Endometrial microvascular endothelial cells (primary cell): Measurements from ENCODE around the gene MYL12B. TPM values are rescaled to one million over a fixed set of nuclear protein-coding genes. Genes with fewer than 3 reads are reported as not detected.
"Not testable (repeated sequence)": the region's sequence is repeated elsewhere in the genome, so short reads cannot be mapped to it uniquely, and the experiment has no call there.

ENCODE experiments used
- in situ Hi-C: cut with HindIII; loops from 2 replicates; pipeline ENCODE4 v1.10.0; 2017; ENCODE audit warnings: low sequenced_read_pairs, low pct_unique_long_range_greater_than_20kb; ENCODE audit errors: inconsistent ontology term
- total RNA-seq: library from RNA; depleted of rRNA; stranded (reverse); fragments of >200 nt; gene quantifications from one replicate; pipeline ENCODE4 v1.2.3, GENCODE V29; 2015; ENCODE audit errors: inconsistent ontology term

MYL12B gene
- total RNA-seq, result 666 TPM

- in situ Hi-C loops, result loop anchor here (10.0 to 25.0 kb wide), 2 partner anchors 201 to 403 kb away; partner anchors contain the start of gene TGIF1
Measured at GRCh38 chr18:3261373-3262233, at the start of gene MYL12B. MYL12B (plus strand) TSS chr18:3262133; CDS start chr18:3272899, 10,766 bp downstream.

DNA sequence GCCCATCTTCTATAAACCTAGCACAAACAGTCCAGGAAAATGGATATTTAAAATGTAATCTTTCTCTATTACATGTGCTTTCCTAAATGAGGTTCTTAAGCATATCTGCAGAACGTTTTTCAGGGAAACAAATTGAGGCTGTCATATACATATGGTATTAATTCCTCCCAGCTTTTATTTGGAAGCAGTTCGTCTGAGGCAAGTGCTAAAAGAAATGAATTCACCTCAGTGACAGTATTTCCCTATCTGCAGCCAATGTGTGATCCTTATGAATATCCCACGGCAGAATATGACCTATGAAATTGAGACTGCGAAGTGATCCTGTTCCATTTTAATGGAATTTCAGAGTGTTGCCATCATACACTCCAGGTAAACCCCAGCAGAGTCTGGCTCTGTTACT lies 49.3 kb upstream of the MYL12B start:
- in situ Hi-C loops, result no loop called here

GRCh38 chr18:3213300-3214059 lies 48.5 kb upstream of the MYL12B start:
- in situ Hi-C loops, result no loop called here

DNA sequence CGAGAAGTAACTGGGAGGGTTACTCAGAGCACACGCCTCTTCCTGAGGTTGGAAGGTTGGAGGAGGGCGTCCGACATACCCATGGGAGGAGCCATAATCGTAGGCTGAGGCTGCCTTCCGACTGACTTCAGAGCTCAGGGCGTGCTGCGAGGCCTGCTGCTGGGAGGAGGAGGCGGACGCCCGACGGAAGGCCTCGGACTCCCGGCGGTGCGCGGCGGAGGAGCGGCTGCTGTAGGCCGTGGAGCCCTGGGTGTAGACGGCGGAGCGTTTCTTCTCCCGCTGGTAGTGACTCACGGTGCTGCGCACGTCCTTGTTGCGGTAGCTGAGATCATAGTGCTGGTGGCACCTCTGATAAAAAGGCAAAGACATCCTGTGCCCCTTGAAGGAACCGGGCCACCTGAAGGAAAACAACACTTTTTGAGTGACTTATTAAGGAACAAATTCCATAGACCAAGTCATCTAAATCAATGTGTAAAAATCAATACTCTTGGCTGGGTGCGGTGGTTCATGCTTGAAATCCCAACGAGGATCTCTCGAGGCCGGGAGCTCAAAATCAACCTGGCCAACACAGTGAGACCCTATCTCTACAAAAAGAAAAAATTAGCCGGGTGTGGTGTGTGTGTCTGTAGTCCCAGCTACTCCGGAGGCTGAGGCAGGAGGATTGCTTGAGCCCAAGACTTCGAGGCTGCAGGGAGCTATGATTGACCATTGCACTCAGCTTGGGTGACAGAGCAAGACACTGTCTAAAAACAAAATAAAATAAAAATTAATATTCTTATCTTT lies 46.9 kb upstream of the MYL12B start:
- in situ Hi-C loops, result no loop called here

DNA sequence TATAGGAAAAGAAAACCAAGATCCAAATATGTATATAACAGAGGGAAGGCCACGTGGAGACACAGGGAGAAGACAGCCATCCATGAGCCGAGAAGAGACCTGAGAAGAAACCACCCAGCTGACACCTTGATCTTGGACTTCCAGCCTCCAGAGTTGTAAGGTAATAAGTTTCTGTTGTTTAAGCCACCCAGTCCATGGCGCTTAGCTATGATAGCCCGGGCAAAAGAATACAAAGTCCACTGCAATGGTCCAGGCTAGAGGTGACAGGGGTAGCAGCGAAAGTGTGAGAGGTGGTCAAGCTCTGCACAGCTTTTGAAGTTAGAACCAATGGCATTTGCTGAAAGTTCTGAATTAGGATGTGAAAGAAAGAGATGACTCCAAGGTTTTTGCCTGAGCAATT lies 44.9 kb upstream of the MYL12B start:
- in situ Hi-C loops, result no loop called here

DNA sequence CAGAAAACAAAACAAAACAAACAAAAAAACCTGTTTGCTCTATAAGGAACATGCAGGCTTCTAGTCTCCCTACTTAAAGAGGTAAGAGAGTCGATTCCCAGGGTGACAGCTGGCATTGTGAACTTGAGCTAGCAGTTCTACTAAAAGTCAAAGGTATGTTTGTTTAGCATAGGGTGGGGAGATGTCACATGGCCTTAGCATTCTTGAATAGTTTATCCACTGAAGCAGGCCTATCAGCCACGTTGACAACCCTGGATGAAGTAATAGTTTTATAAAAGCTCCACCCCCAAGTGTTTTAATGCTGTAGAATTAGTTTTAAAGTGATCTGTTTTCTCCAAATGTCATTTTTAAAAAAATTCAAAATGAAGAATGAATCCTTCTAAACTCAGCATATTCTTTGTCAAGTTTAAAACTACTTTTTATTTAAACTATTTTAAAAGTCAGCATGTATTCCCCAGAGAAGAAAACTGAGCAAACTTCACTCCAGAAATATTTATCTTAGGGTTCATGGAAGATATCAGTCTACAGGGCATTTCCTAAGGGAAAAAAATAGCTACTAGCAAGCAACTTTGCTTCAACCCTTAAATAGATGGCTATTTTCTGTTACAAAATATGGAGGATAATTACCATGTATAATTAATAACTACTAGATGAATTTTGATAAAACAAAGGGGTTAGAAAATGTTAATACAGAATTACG lies 43.8 kb upstream of the MYL12B start:
- in situ Hi-C loops, result no loop called here

DNA sequence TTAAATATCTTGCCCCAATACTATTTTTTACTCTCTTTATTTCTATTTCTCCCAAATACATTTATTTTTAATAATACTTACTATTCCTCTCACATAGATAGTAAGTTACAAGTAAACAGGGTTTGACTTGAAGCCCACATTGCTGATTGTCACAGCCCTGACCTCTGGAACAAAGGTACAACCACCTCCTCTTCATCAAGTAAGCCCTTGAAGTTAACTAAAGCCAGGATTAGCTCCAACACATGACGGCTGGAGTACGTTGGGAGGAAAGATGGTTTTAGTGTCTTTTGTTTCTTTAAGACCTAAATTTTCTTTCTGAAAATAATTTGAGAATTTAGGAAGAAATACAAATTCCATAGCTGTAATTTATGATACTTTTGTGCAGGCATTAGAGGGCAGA lies 43.1 kb upstream of the MYL12B start:
- in situ Hi-C loops, result no loop called here

DNA sequence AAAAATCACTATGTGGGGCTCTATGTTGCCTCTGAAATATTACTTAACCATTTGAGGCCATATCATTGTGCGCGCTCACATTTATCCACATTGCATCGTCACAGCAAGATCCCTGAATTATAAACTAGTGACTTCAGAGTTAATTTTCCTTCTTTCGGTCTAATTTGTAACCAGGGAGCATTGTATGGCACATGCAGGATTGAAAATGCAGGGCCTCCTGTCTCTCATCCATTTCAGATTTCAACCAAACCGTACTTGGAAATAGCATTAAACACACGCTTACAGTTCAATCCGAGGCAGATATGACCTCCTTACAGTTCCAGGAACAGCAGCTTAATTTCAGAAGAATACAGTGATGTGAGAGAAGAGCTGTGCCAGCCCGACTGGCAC lies 42.7 kb upstream of the MYL12B start:
- in situ Hi-C loops, result no loop called here

DNA sequence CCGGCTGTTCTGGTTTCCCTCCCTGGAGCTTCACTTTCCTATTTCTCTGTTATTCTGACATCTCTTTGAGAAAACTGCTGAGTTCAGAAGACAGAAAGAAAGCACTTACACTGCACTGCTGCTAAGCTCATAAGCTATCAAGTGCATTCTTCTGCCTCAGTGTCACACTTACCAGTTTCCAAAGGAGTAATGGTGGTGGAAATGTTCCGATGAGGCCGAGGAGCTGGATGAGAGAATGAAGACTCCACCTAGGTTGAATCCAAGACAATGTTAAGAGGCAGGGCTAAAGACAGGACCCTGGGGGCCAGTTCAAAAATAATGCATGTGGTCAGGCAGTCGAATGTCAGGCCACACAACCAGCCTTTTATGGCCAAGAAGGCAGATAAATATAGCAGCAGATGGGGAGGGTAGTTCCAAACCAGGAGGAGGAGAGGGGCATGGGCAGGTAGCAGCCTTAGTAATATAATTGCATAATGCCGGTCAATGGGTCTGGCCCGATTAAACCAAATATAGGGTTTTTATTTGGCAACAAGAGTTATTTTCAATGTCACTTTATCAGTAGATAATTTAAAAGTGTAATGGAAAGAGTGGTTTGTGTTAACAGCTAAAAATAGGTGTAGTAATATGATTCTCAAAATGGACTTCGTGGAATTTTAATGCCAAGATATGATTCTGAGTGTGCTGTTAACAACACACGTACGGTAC lies 42.1 kb upstream of the MYL12B start, which contains the start of gene MYOM1:
TSS of gene MYOM1 (minus strand) at position 338 of the 705 bp plus-strand sequence. CDS start 4,745 bp downstream, outside the sequence.
- in situ Hi-C loops, result no loop called here

GRCh38 chr18:3220868-3221267 lies 41.1 kb upstream of the MYL12B start:
- in situ Hi-C loops, result not testable (repeated sequence)

- in situ Hi-C loops, result no loop called here
Measured at GRCh38 chr18:3221496-3221895, 40.4 kb upstream of the MYL12B start.

DNA sequence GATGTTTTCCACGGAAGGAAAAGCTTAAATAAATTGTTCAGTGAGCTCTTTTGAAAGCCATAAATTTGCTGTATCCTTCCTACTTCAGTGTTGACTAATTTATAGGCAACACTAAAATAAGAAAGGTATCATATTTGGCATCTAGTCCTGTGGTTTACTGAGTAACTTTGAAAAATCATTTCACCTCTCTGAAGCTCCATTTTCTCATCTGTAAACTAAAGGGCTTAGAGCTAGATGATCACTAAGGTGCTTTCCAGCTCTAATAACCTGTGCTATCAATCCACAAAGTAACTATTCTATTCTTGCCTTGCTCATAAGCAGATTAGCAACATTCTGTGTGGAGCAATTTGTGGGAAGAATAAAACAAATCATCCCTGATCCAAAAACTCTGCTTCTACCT lies 38.6 kb upstream of the MYL12B start:
- in situ Hi-C loops, result no loop called here

GRCh38 chr18:3224223-3224622 lies 37.7 kb upstream of the MYL12B start:
- in situ Hi-C loops, result no loop called here

GRCh38 chr18:3225588-3225987 lies 36.3 kb upstream of the MYL12B start:
- in situ Hi-C loops, result no loop called here

DNA sequence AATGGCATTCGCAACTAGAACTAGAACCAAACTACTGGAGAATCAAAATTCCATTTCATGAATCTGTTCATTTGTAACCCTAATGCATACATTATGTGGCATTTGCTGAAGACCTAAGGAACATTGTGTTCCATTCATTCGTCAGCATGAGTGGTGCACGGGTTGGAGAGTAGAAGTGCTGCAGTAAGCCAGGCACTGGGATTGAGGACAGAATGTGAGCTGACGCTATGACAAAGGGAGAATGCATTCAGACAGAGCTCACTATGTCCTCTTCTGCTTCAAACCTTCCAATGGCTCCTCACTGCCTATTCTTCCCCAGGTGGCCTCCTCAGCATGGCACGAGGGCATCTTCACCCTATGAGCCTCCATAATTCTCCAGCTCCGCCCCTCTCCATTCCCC lies 35.9 kb upstream of the MYL12B start:
- in situ Hi-C loops, result no loop called here

- in situ Hi-C loops, result no loop called here
Measured at GRCh38 chr18:3230401-3231334, 31.3 kb upstream of the MYL12B start.

GRCh38 chr18:3233004-3233403 lies 28.9 kb upstream of the MYL12B start:
- in situ Hi-C loops, result no loop called here
